Right lobe of liver (tissue), 4 donors: ENCODE measurements around the gene SUCO.

ENCODE experiments used
- CTCF ChIP-seq, 4 donors: fragments of 200-600 bp in 3 of 4; fragments of 450-650 bp in 1 of 4; IDR thresholded peaks; one replicate each; pipeline versions ENCODE4 v1.5.1 to v1.8.0; 2016 to 2022; ENCODE audit warnings: antibody characterized with exemption in 4 of 4, mild to moderate bottlenecking in 2 of 4
- POLR2A ChIP-seq: fragments of 450-650 bp; IDR thresholded peaks from one replicate; pipeline ENCODE4 v1.6.1; 2017; ENCODE audit warnings: antibody characterized with exemption, mild to moderate bottlenecking
- donor health status: DM: no; HTN: no; CAD: no.
- donor health status: DM: no; HTN: no; CAD: no.
- donor health status: DM: no; HTN: yes; CAD: no.

GRCh38 chr1:172492421-172492820, 40.5 kb upstream of the SUCO start:
- TF ChIP-seq CTCF (IDR thresholded peaks at IDR 0.05) (no peak), POLR2A (no peak)
